HFF-Myc (cell line): ENCODE measurements around the gene ACADM.

Experiments
- DNase-seq: peaks from one replicate; pipeline ENCODE4 v3.0.0-alpha.2; 2011; ENCODE audit warnings: low read depth; ENCODE audit errors: extremely low read depth
- H3K4me3 ChIP-seq: replicated peaks from 2 replicates; pipeline ENCODE4 v1.5.1; 2011; ENCODE audit warnings: low read depth, mild to moderate bottlenecking, control low read depth, low read length
- CTCF ChIP-seq: IDR thresholded peaks from 2 replicates; pipeline ENCODE4 v1.5.1; 2012; ENCODE audit warnings: mild to moderate bottlenecking, low read depth, low read length, control low read depth; ENCODE audit errors: missing control alignments

The ACADM gene

GRCh38 chr1:75811211-75811981 is 86.9 kb downstream of the ACADM start:
- DNase-seq = no peak
- no peak for TF ChIP-seq CTCF
- H3K4me3 ChIP-seq = no peak overlapping the region

- no peak overlapping the region for H3K4me3 ChIP-seq
- no peak for DNase-seq
- TF ChIP-seq CTCF = no peak
These were observed 87.6 kb downstream of the ACADM start for GRCh38 chr1:75812065-75812464.
